A549 (cell line): ENCODE data around the gene CYP8B1. TPM values are rescaled to one million over a fixed set of nuclear protein-coding genes. Genes with fewer than 3 reads are reported as not detected.

ENCODE experiments used
- ATAC-seq, 2 experiments: fragments of 200-7000 bp in 1 of 2; fragments of >200 bp in 1 of 2; cut with Nextera tagmentation in 1 of 2; cut with Tn5 transposase in 1 of 2; 3 replicates each; pipeline versions ENCODE4 v1.8.0 to v1.9.1; 2018 to 2020; ENCODE audit warnings: mild to moderate bottlenecking in 1 of 2, moderate library complexity in 1 of 2
- CTCF ChIA-PET: fragments of 300-600 bp; sonication (Branson Sonifier 250); formaldehyde crosslinking; extraction: SDS; loops from one replicate; lab custom pipeline; 2021; ENCODE audit warnings: antibody characterized with exemption, inconsistent platforms; lab: Yijun Ruan, JAX
- POLR2A ChIA-PET: fragments of 350-600 bp; formaldehyde crosslinking; extraction: SDS; loops from one replicate; lab custom pipeline; 2021; ENCODE audit warnings: antibody characterized with exemption, inconsistent platforms; lab: Yijun Ruan, JAX
- DNase-seq, 2 experiments: peaks; one replicate each; pipeline versions ENCODE4 v3.0.0 to v3.0.0-alpha.2; 2011 to 2016; ENCODE audit warnings: low read depth in 1 of 2, low spot score in 1 of 2
- FAIRE-seq: peaks from 2 replicates; lab custom pipeline; 2011; peaks lifted over from hg19 to GRCh38; lab: Jason Lieb, UNC
- H3K27ac ChIP-seq, 2 experiments: fragments of >200 bp; sonication (Bioruptor Twin); formaldehyde crosslinking; 3 replicates each; pipeline ENCODE4 v1.5.1; 2016 to 2017
- H3K4me1 ChIP-seq: fragments of >200 bp; sonication (Bioruptor Twin); formaldehyde crosslinking; 3 replicates; pipeline ENCODE4 v1.6.1; 2016
- H3K4me2 ChIP-seq: fragments of >200 bp; sonication (Bioruptor Twin); formaldehyde crosslinking; 3 replicates; pipeline ENCODE4 v1.6.1; 2016
- H3K4me3 ChIP-seq: fragments of >200 bp; sonication (Bioruptor Twin); formaldehyde crosslinking; 3 replicates; pipeline ENCODE4 v1.5.1; 2016
- H3K9me3 ChIP-seq: fragments of >200 bp; sonication (Bioruptor Twin); formaldehyde crosslinking; 3 replicates; pipeline ENCODE4 v1.6.1; 2016
- CBX8 ChIP-seq: fragments of 200-600 bp; sonication (generic); IDR thresholded peaks from 2 replicates; pipeline ENCODE4 v1.6.1; 2016
- CHD2 ChIP-seq: fragments of 150-350 bp; IDR thresholded peaks from 2 replicates; pipeline ENCODE4 v1.6.1; 2014; ENCODE audit warnings: low read length; ENCODE audit not compliant: partially characterized antibody
- CHD4 ChIP-seq: fragments of 200-600 bp; sonication (generic); IDR thresholded peaks from 2 replicates; pipeline ENCODE4 v1.6.1; 2016; ENCODE audit warnings: antibody characterized with exemption, mild to moderate bottlenecking, borderline replicate concordance
- E2F6 ChIP-seq: IDR thresholded peaks from 2 replicates; pipeline ENCODE4 v1.6.1; 2012; ENCODE audit warnings: low read depth, borderline replicate concordance
- EHMT2 ChIP-seq: fragments of 200-600 bp; sonication (generic); IDR thresholded peaks from 2 replicates; pipeline ENCODE4 v1.6.1; 2016; ENCODE audit warnings: antibody characterized with exemption, low read depth, mild to moderate bottlenecking, moderate library complexity
- ELK1 ChIP-seq: fragments of 150-350 bp; IDR thresholded peaks from 2 replicates; pipeline ENCODE4 v1.6.1; 2014; ENCODE audit warnings: low read depth, mild to moderate bottlenecking, low read length
- ESRRA ChIP-seq: fragments of 150-350 bp; IDR thresholded peaks from 2 replicates; pipeline ENCODE4 v1.6.1; 2014; ENCODE audit warnings: mild to moderate bottlenecking, low read length, borderline replicate concordance
- FOSB ChIP-seq: fragments of 250-450 bp; sonication (Bioruptor Pico); IDR thresholded peaks from 2 replicates; pipeline ENCODE4 v1.5.0; 2020; ENCODE audit warnings: mild to moderate bottlenecking, moderate library complexity
- FOSL2 ChIP-seq, 2 experiments: fragments of 450-650 bp in 1 of 2; fragments of >200 bp in 1 of 2; sonication (Bioruptor Twin) in 1 of 2; formaldehyde crosslinking; IDR thresholded peaks; 2 replicates each; pipeline versions ENCODE4 v1.5.0 to v1.6.1; 2016 to 2020; ENCODE audit warnings: mild to moderate bottlenecking in 1 of 2, moderate library complexity in 1 of 2
- FOXS1 ChIP-seq: fragments of 250-450 bp; sonication (Bioruptor Pico); IDR thresholded peaks from 2 replicates; pipeline ENCODE4 v1.5.0; 2020; ENCODE audit warnings: mild to moderate bottlenecking, moderate library complexity
- HDAC2 ChIP-seq: fragments of 200-600 bp; sonication (generic); IDR thresholded peaks from 2 replicates; pipeline ENCODE4 v1.6.1; 2016
- HES2 ChIP-seq: fragments of >200 bp; sonication (Bioruptor Twin); formaldehyde crosslinking; IDR thresholded peaks from 2 replicates; pipeline ENCODE4 v1.6.1; 2016
- HOXA7 ChIP-seq: fragments of 250-450 bp; sonication (Bioruptor Pico); IDR thresholded peaks from 2 replicates; pipeline ENCODE4 v1.5.0; 2020; ENCODE audit warnings: mild to moderate bottlenecking, moderate library complexity
- HOXB5 ChIP-seq: fragments of 250-450 bp; sonication (Bioruptor Pico); IDR thresholded peaks from 2 replicates; pipeline ENCODE4 v1.5.0; 2020; ENCODE audit warnings: mild to moderate bottlenecking, moderate library complexity
- KDM1A ChIP-seq: fragments of 200-600 bp; sonication (generic); IDR thresholded peaks from 2 replicates; pipeline ENCODE4 v1.6.1; 2016; ENCODE audit warnings: low read depth, mild to moderate bottlenecking
- MAFK ChIP-seq: fragments of 450-650 bp; IDR thresholded peaks from 2 replicates; pipeline ENCODE4 v1.6.1; 2014; ENCODE audit not compliant: partially characterized antibody
- NPAS2 ChIP-seq: fragments of 250-450 bp; sonication (Bioruptor Pico); IDR thresholded peaks from 2 replicates; pipeline ENCODE4 v1.8.0; 2022; ENCODE audit warnings: mild to moderate bottlenecking, moderate library complexity, borderline replicate concordance
- NR3C1 ChIP-seq: fragments of >200 bp; sonication (Bioruptor Twin); formaldehyde crosslinking; IDR thresholded peaks from 3 replicates; pipeline ENCODE4 v1.6.1; 2017
- PBX3 ChIP-seq: IDR thresholded peaks from 2 replicates; pipeline ENCODE4 v1.6.1; 2012
- PHF8 ChIP-seq: fragments of 200-600 bp; sonication (generic); IDR thresholded peaks from 2 replicates; pipeline ENCODE4 v1.6.1; 2016; ENCODE audit warnings: low read depth, mild to moderate bottlenecking, antibody characterized with exemption, moderate library complexity, borderline replicate concordance
- POLR2A ChIP-seq: IDR thresholded peaks from 2 replicates; pipeline ENCODE4 v1.6.1; 2012; ENCODE audit warnings: mild to moderate bottlenecking, low read length
- RAD21 ChIP-seq, 2 experiments: fragments of >200 bp in 1 of 2; sonication (Bioruptor Twin) in 1 of 2; formaldehyde crosslinking in 1 of 2; IDR thresholded peaks in 1 of 2; conservative IDR thresholded peaks in 1 of 2; 2 replicates in 1 of 2; 3 replicates in 1 of 2; pipeline ENCODE4 v1.6.1; 2012 to 2018; ENCODE audit warnings: inconsistent platforms in 1 of 2
- RCOR1 ChIP-seq: fragments of 150-350 bp; IDR thresholded peaks from 2 replicates; pipeline ENCODE4 v1.6.1; 2014; ENCODE audit warnings: antibody characterized with exemption, low read length, low read depth
- RFX5 ChIP-seq: fragments of 450-650 bp; IDR thresholded peaks from 2 replicates; pipeline ENCODE4 v1.7.1; 2014; ENCODE audit warnings: antibody characterized with exemption, mild to moderate bottlenecking, moderate library complexity
- RNF2 ChIP-seq: fragments of 200-600 bp; sonication (generic); IDR thresholded peaks from 2 replicates; pipeline ENCODE4 v1.6.1; 2016; ENCODE audit warnings: low read depth, mild to moderate bottlenecking, antibody characterized with exemption, moderate library complexity, borderline replicate concordance
- SREBF2 ChIP-seq: fragments of 450-650 bp; IDR thresholded peaks from 2 replicates; pipeline ENCODE4 v1.6.1; 2014; ENCODE audit warnings: mild to moderate bottlenecking, moderate library complexity
- ZFP36 ChIP-seq: fragments of 450-650 bp; IDR thresholded peaks from 2 replicates; pipeline ENCODE4 v1.6.1; 2014; ENCODE audit warnings: borderline replicate concordance; ENCODE audit not compliant: partially characterized antibody
- WGBS: methylation state at CpG from one replicate; pipeline ENCODE4 v1.1.6; 2017; ENCODE audit errors: missing lambda C conversion rate; 5-methylcytosine and 5-hydroxymethylcytosine counted together
- polyA plus RNA-seq, 4 experiments: library from polyadenylated mRNA; depleted of rRNA in 3 of 4; stranded (reverse); fragments of >200 nt; fragmentation: RNase III in 1 of 4; extraction: RNeasy Plus Mini Kit Qiagen cat#74134 plus additional on column Dnase treatment in 1 of 4; gene quantifications; 2 replicates in 3 of 4; 3 replicates in 1 of 4; pipeline ENCODE4 v1.2.3, GENCODE V29; 2011 to 2017

Gene CYP8B1
- polyA plus RNA-seq, 2 of the 4 experiments (the other 2 are of a cell fraction) = not detected

GRCh38 chr3:42851228-42851834 lies 24.3 kb downstream of the CYP8B1 start:
- H3K4me3 ChIP-seq = no peak overlapping the region
- no peak for ATAC-seq
- H3K9me3 ChIP-seq = no peaks in the 10 kb centered on the region
- TF ChIP-seq ESRRA (no peak), NR3C1 (no peak), CHD2 (no peak), HDAC2 (no peak), HOXB5 (no peak), PHF8 (no peak), CBX8 (no peak), ZFP36 (no peak), FOXS1 (CRISPR knock-in tag) (no peak), POLR2A (no peak), RNF2 (no peak), RFX5 (no peak), HES2 (no peak), ELK1 (no peak), KDM1A (no peak), RCOR1 (no peak), EHMT2 (no peak), HOXA7 (CRISPR knock-in tag) (no peak)
- POLR2A ChIA-PET = no interaction called here
- no peak overlapping the region for H3K27ac ChIP-seq
- CTCF ChIA-PET = interaction anchor here (0.5 to 4.1 kb wide), 5 partner anchors 12 to 587 kb away, joined by 3 to 12 read pairs (median 4); no protein-coding TSS in a partner anchor
- H3K4me1 ChIP-seq = no peaks in the 10 kb centered on the region
- H3K4me2 ChIP-seq = no peak overlapping the region
- FAIRE-seq = no peak
- no peak for DNase-seq
- WGBS = 74% methylated on average over 4 of the region's 6 CpGs

GRCh38 chr3:42850263-42850662 lies 25.4 kb downstream of the CYP8B1 start:
- no peak overlapping the region for H3K4me3 ChIP-seq
- H3K27ac ChIP-seq = no peak overlapping the region
- DNase-seq = no peak
- TF ChIP-seq FOXS1 (CRISPR knock-in tag) = no peak
- no peak for TF ChIP-seq CBX8
- no peak for TF ChIP-seq FOSL2 (IDR thresholded peaks at IDR 0.05)
- TF ChIP-seq FOSL2 (CRISPR knock-in tag; IDR thresholded peaks at IDR 0.05) = no peak
- TF ChIP-seq ZFP36 = no peak
- no peak for TF ChIP-seq EHMT2
- no peak for TF ChIP-seq NPAS2 (CRISPR knock-in tag)
- TF ChIP-seq CHD4 = no peak
- no peak for TF ChIP-seq ELK1
- TF ChIP-seq PBX3 = no peak
- TF ChIP-seq NR3C1 = no peak
- TF ChIP-seq RAD21 (conservative IDR thresholded peaks at IDR 0.05 in 1 of 2, IDR thresholded peaks at IDR 0.05 in 1 of 2) = no peak
- TF ChIP-seq SREBF2 = no peak
- no peak for TF ChIP-seq ESRRA
- no peak for TF ChIP-seq E2F6
- no peak for TF ChIP-seq FOSB (CRISPR knock-in tag)
- TF ChIP-seq POLR2A = no peak
- no peak for TF ChIP-seq MAFK
- 60% methylated on average over 3 of the region's 3 CpGs for WGBS
- no peak overlapping the region for H3K4me2 ChIP-seq
- POLR2A ChIA-PET = no interaction called here
- no peak for ATAC-seq
- no peaks in the 10 kb centered on the region for H3K9me3 ChIP-seq
- FAIRE-seq = no peak
- CTCF ChIA-PET = interaction anchor here (0.6 to 4.1 kb wide), 3 partner anchors 11 to 140 kb away, joined by 3 to 12 read pairs (median 4); no protein-coding TSS in a partner anchor
- no peaks in the 10 kb centered on the region for H3K4me1 ChIP-seq
